Endothelial cell of umbilical vein (primary cell): ENCODE data around the gene PAPOLA. TPM values are rescaled to one million over a fixed set of nuclear protein-coding genes. Genes with fewer than 3 reads are reported as not detected.

Experiments used
- BruUV-seq: library from RNA; stranded (reverse); fragments of 400-500 nt; replicated peaks from 2 replicates; lab custom pipeline; 2021; lab: Mats Ljungman, UMichigan
- CTCF ChIA-PET: fragments of 300-600, 350-600 bp; sonication (Branson Sonifier 250); formaldehyde crosslinking; loops from one replicate; lab custom pipeline; 2021; ENCODE audit warnings: antibody characterized with exemption, inconsistent platforms; lab: Charles Lee
- POLR2A ChIA-PET: fragments of 300-600, 350-600 bp; sonication (Branson Sonifier 250); formaldehyde crosslinking; loops from one replicate; lab custom pipeline; 2021; ENCODE audit warnings: antibody characterized with exemption, inconsistent platforms; lab: Charles Lee
- DNase-seq: peaks from one replicate; pipeline ENCODE4 v3.0.0-alpha.2; 2011; ENCODE audit warnings: low read depth, low spot score
- FAIRE-seq: peaks from 2 replicates; lab custom pipeline; 2011; peaks lifted over from hg19 to GRCh38; lab: Jason Lieb, UNC
- H2AFZ ChIP-seq: 2 replicates; pipeline ENCODE4 v1.6.0; 2012; ENCODE audit warnings: low read depth, low read length, control low read depth, inconsistent platforms
- H3K27ac ChIP-seq: 2 replicates; pipeline ENCODE4 v1.5.1; 2011; ENCODE audit warnings: low read depth, mild to moderate bottlenecking, control low read depth, low read length, moderate library complexity; ENCODE audit not compliant: insufficient read depth
- H3K27me3 ChIP-seq, 2 experiments: 2 replicates each; pipeline versions ENCODE4 v1.6.0 to v1.6.1; 2011; ENCODE audit warnings: low read length in 2 of 2, mixed read lengths in 1 of 2; ENCODE audit not compliant: control insufficient read depth in 2 of 2, insufficient read depth in 2 of 2
- H3K36me3 ChIP-seq, 2 experiments: 2 replicates in 1 of 2; 3 replicates in 1 of 2; pipeline ENCODE4 v1.5.1; 2011; ENCODE audit warnings: low read length in 2 of 2, mild to moderate bottlenecking in 1 of 2, moderate library complexity in 1 of 2; ENCODE audit not compliant: control insufficient read depth in 2 of 2, insufficient read depth in 2 of 2; ENCODE audit errors: extremely low read depth in 1 of 2
- H3K4me1 ChIP-seq: 3 replicates; pipeline ENCODE4 v1.5.1; 2011; ENCODE audit warnings: mild to moderate bottlenecking, low read length; ENCODE audit not compliant: control insufficient read depth, insufficient read depth; ENCODE audit errors: extremely low read depth
- H3K4me2 ChIP-seq: 2 replicates; pipeline ENCODE4 v1.6.1; 2011; ENCODE audit warnings: low read length, control low read depth, mixed read lengths; ENCODE audit not compliant: insufficient read depth
- H3K4me3 ChIP-seq, 3 experiments: fragments of 200-600 bp in 1 of 3; sonication (generic), shearing (Covaris generic) in 1 of 3; replicated peaks in 1 of 3; 2 replicates each; pipeline ENCODE4 v1.5.1; 2011 to 2016; ENCODE audit warnings: control low read depth in 3 of 3, low read length in 3 of 3, mild to moderate bottlenecking in 2 of 3, inconsistent platforms in 1 of 3, low read depth in 1 of 3, moderate library complexity in 1 of 3; ENCODE audit not compliant: insufficient read depth in 1 of 3
- H3K79me2 ChIP-seq: 2 replicates; pipeline ENCODE4 v1.6.0; 2012; ENCODE audit warnings: low read length, inconsistent platforms; ENCODE audit not compliant: control insufficient read depth, insufficient read depth
- H3K9ac ChIP-seq: replicated peaks from 2 replicates; pipeline ENCODE3; 2011; ENCODE audit warnings: low read length, control low read depth; ENCODE audit not compliant: insufficient read depth; ENCODE audit errors: extremely low read depth
- H3K9me1 ChIP-seq: replicated peaks from 3 replicates; pipeline ENCODE4 v1.6.0; 2011; ENCODE audit warnings: mild to moderate bottlenecking, low read length; ENCODE audit not compliant: control insufficient read depth, insufficient read depth; ENCODE audit errors: extremely low read depth
- H3K9me3 ChIP-seq: replicated peaks from 2 replicates; pipeline ENCODE4 v1.5.1; 2012; ENCODE audit warnings: low read length, inconsistent platforms; ENCODE audit not compliant: control insufficient read depth, insufficient read depth
- H4K20me1 ChIP-seq: replicated peaks from 2 replicates; pipeline ENCODE3; 2011; ENCODE audit warnings: mild to moderate bottlenecking, low read length; ENCODE audit not compliant: control insufficient read depth, insufficient read depth; ENCODE audit errors: extremely low read depth
- CTCF ChIP-seq, 2 donors: IDR thresholded peaks; 1 replicate in 1 of 2; 2 replicates in 1 of 2; pipeline ENCODE4 v1.5.1; 2011; ENCODE audit warnings: low read length in 2 of 2, mild to moderate bottlenecking in 2 of 2, moderate library complexity in 2 of 2, control low read depth in 1 of 2, inconsistent platforms in 1 of 2, low read depth in 1 of 2; ENCODE audit not compliant: insufficient read depth in 1 of 2; ENCODE audit errors: extremely low read depth in 1 of 2
- EZH2 ChIP-seq: IDR thresholded peaks from 2 replicates; pipeline ENCODE4 v1.6.1; 2012; ENCODE audit warnings: borderline replicate concordance, low read depth, mild to moderate bottlenecking, moderate library complexity, low read length, inconsistent platforms; ENCODE audit not compliant: severe bottlenecking
- FOS ChIP-seq: IDR thresholded peaks from 2 replicates; pipeline ENCODE4 v1.6.1; 2011; ENCODE audit warnings: mild to moderate bottlenecking, low read length, moderate library complexity, borderline replicate concordance; ENCODE audit not compliant: insufficient read depth
- GATA2 ChIP-seq: IDR thresholded peaks from 2 replicates; pipeline ENCODE4 v1.7.0; 2011; ENCODE audit warnings: low read depth, mild to moderate bottlenecking, moderate library complexity, mixed read lengths, low read length; ENCODE audit not compliant: insufficient read length, insufficient read depth
- JUN ChIP-seq: IDR thresholded peaks from 2 replicates; pipeline ENCODE4 v1.6.1; 2011; ENCODE audit warnings: borderline replicate concordance, low read depth; ENCODE audit not compliant: insufficient read length, insufficient read depth
- MAX ChIP-seq: IDR thresholded peaks from 2 replicates; pipeline ENCODE4 v1.6.1; 2011; ENCODE audit not compliant: insufficient read depth, insufficient read length
- MYC ChIP-seq: IDR thresholded peaks from one replicate; pipeline ENCODE4 v1.6.1; 2011; ENCODE audit warnings: mild to moderate bottlenecking, low read depth, low read length
- POLR2A ChIP-seq: IDR thresholded peaks from 2 replicates; pipeline ENCODE4 v1.6.1; 2012; ENCODE audit warnings: low read depth, mild to moderate bottlenecking, control low read depth, low read length
- POLR2AphosphoS5 ChIP-seq: IDR thresholded peaks from 2 replicates; pipeline ENCODE4 v1.6.1; 2012; ENCODE audit warnings: low read depth, mild to moderate bottlenecking, control low read depth, low read length, moderate library complexity; ENCODE audit not compliant: insufficient read depth
- dilution Hi-C: fragments of 300-500 bp; cut with MboI; formaldehyde crosslinking; loops from one replicate; pipeline ENCODE4 v1.15.0; 2019; ENCODE audit warnings: low sequenced_read_pairs; ENCODE audit not compliant: extremely low pct_ligation_motif_present
- intact Hi-C: fragments of 100-400 bp; cut with micrococcal nuclease; formaldehyde crosslinking; loops from one replicate; pipeline ENCODE4 v1.10.0; 2022
- polyA plus RNA-seq, 4 experiments: library from polyadenylated mRNA; depleted of rRNA in 3 of 4; stranded (reverse) in 3 of 4; unstranded in 1 of 4; fragments of >200 nt; gene quantifications; 2 replicates each; pipeline versions ENCODE4 v1.2.1 to v1.2.3, GENCODE V29; 2011 to 2012; ENCODE audit warnings: missing spikeins in 1 of 4
- total RNA-seq: library from RNA; stranded (reverse); gene quantifications from 2 replicates; pipeline ENCODE4 v1.2.3, GENCODE V29; 2021

PAPOLA gene
- total and polyA plus RNA-seq, 2 donors (not counting 3 experiments of a cell fraction or from before 2014, with no cell fraction given): 75.4 to 184 TPM

GRCh38 chr14:96603350-96604255, 101.4 kb downstream of the PAPOLA start:
- no peaks in the 10 kb centered on the region for H3K9me1 ChIP-seq
- intact Hi-C loops: no loop called here
- no peaks in the 10 kb centered on the region for H3K27me3 ChIP-seq
- dilution Hi-C loops: no loop called here
- TF ChIP-seq POLR2AphosphoS5 (no peak), MYC (no peak), POLR2A (no peak), CTCF (IDR thresholded peaks at IDR 0.05; ENCODE audit: extremely low read depth in 1 of 2, insufficient read depth in 1 of 2, low read depth in 1 of 2, low read length in 2 of 2) (no peak), JUN (no peak), EZH2 (no peak), GATA2 (no peak), MAX (no peak), FOS (no peak)
- H3K79me2 ChIP-seq: no peaks in the 10 kb centered on the region
- ChIA-PET CTCF (no interaction called here), POLR2A (no interaction called here)
- H2AFZ ChIP-seq: no peak overlapping the region
- no peak overlapping the region for H3K4me2 ChIP-seq
- H3K27ac ChIP-seq: no peak overlapping the region
- H3K9ac ChIP-seq: no peak overlapping the region
- BruUV-seq: no TSS peak
- FAIRE-seq: no peak
- H3K4me3 ChIP-seq: no peak overlapping the region
- H4K20me1 ChIP-seq: no peaks in the 10 kb centered on the region
- no peak for DNase-seq
- H3K36me3 ChIP-seq: no peaks in the 10 kb centered on the region
- H3K9me3 ChIP-seq: no peaks in the 10 kb centered on the region
- no peaks in the 10 kb centered on the region for H3K4me1 ChIP-seq
